Muscle of back (tissue), 13 donors: ENCODE results near the gene FAM114A1. TPM values are rescaled to one million over a fixed set of nuclear protein-coding genes. Genes with fewer than 3 reads are reported as not detected.
A peak's percentile ranks its signal among the peaks of the same experiment; 100 is the strongest.

Experiments used
- DNase-seq, 3 donors: peaks; one replicate each; pipeline versions ENCODE4 v3.0.0 to v3.0.0-alpha.2; 2013
- long read RNA-seq, 9 donors: transcript quantifications; one replicate each; lab custom pipeline, GENCODE V29; 2026
- polyA plus RNA-seq, 10 donors: library from polyadenylated mRNA; unstranded; fragments of 120-200 nt; gene quantifications; one replicate each; pipeline ENCODE4 v1.2.1, GENCODE V29; 2013; ENCODE audit not compliant: insufficient read length in 10 of 10

The FAM114A1 gene
- polyA plus RNA-seq = 10 to 100 TPM; 44.8 to 72.6 (median 60.8) TPM
- long read RNA-seq, donor 1, full-length matches to known transcripts = 5 of 5 reads
- long read RNA-seq, donor 1, partial matches to known transcripts = 0 of 5 reads
- long read RNA-seq, donor 1, other reads (novel, unspliced or antisense) = 0 of 5 reads
- long read RNA-seq, donor 2, full-length matches to known transcripts = 3 of 3 reads
- long read RNA-seq, donor 2, partial matches to known transcripts = 0 of 3 reads
- long read RNA-seq, donor 2, other reads (novel, unspliced or antisense) = 0 of 3 reads
- long read RNA-seq, donor 3 = 0 reads
- long read RNA-seq, donor 4 = 0 reads
- long read RNA-seq, donor 5, partial matches to known transcripts = 5 of 8 reads
- long read RNA-seq, donor 5, other reads (novel, unspliced or antisense) = 0 of 8 reads
- long read RNA-seq, donor 6, partial matches to known transcripts = 58 of 59 reads
- long read RNA-seq, donor 6, other reads (novel, unspliced or antisense) = 0 of 59 reads
- long read RNA-seq, donor 7, partial matches to known transcripts = 46 of 48 reads
- long read RNA-seq, donor 7, other reads (novel, unspliced or antisense) = 0 of 48 reads
- long read RNA-seq, donor 8, partial matches to known transcripts = 0 of 2 reads
- long read RNA-seq, donor 8, other reads (novel, unspliced or antisense) = 0 of 2 reads
- long read RNA-seq, donor 9, full-length matches to known transcripts = 1 of 1 reads
- long read RNA-seq, donor 9, partial matches to known transcripts = 0 of 1 reads
- long read RNA-seq, donor 9, other reads (novel, unspliced or antisense) = 0 of 1 reads

DNA sequence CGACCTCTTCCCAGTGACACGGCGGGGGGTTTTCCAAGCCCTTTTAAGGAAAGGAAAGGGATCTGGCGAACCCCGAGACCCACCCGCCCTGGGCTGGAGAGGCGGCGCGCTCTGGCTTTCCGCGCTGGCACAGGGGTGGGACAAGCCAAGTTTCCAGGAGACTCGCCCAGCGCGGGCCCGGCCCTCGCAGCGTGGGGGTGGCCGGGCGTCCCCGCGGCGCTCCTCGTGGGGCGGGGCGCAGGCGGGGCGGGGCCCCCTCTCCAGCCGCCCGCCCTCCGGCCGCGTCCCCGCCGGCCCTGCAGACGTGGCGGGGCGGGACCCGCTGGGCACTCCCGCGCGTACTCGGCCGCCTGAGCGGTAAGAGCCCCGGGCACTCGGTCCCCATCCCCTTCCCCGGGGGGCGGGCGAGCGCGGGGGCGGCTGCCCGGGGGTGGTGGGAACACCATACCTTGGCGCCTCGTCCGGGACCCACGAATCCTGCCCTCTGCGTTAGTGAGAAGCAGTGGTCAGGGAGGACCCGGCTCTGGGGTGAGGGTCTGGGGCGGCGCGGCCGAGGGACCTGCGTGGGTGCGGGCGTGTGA, at the start of gene FAM114A1:
Gene FAM114A1 (plus strand): TSS at position 329 of the 581 bp plus-strand sequence. CDS start 10,273 bp downstream, outside the sequence.
- peak; percentile 87 to 94 (median 87) for DNase-seq

DNA sequence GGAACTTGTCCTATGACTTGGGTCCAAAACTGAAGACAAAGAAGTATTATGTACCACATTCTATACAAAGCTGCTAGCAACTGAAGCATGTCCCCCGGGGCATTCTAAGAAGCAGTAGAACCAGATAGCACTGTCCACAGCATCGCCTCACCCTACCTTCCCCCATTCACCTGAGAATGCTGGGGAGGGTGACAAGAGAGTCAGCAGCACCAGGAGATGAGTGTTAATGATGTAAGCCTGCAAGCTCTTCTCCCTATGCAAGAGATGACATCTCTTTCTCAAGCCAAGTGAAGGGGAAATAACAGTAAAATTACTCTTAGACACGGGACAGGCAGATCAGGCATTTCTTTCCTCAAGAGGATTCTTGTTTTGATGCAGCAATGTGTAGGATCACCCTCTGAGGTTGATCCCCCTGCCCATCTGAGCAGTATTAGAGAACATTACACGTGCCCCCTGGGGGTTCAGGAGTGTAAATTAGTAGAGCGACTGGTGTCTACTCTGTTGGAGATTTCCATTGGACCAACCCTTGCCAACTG, 49.1 kb upstream of the FAM114A1 start:
- DNase-seq = no peak

DNA sequence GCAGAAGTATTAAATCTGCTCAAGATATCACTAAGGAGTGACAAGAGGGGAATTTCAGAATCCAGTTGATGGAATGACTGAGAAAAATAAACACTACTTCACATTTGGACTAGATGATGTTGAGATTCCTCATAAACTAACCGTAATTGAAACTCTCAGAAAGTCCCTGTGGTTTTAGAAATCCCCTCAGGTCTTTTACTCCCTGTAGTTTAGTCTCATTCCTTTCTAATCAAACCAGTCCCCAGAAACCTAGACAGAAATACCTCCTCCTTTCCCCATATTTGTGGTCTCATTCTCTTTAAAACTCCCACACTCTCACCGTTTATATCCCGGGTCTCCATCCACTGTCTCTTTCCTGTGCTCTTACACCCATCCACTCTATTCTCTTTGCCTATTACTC, 48.0 kb upstream of the FAM114A1 start:
- no peak for DNase-seq

DNA sequence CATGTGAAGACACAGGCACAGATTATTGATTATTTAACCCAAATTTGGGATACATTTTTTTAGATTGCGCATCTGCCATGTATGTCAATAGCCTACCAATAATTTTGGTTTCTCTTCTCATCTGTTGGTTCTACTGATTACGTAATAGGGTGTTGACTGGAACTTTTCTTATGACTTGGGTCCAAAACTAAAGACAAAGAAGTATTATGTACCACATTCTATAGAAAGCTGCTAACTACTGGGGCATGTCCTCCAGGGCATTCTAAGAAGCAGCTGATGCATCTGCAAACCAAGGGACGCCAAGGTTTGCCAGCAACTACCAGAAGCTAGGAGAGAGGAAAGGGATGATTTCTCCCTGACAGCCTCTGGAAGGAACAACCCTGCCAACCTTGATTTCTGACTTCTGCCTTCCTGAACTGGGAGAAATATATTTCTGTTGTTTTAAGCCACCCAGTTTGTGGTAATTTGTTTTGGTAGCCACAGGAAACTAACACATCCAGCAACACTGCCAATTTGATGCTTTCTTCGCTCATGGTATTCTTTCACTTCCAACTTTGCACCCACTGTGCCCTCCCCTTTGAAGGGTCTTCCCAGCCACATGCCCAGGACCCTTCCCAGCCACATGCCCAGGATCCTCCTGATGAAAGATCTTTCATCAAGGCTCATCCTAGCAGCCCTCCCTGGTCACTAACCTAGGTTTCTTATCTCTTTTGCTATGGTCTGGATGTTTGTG, 47.1 kb upstream of the FAM114A1 start:
- no peak for DNase-seq

DNA sequence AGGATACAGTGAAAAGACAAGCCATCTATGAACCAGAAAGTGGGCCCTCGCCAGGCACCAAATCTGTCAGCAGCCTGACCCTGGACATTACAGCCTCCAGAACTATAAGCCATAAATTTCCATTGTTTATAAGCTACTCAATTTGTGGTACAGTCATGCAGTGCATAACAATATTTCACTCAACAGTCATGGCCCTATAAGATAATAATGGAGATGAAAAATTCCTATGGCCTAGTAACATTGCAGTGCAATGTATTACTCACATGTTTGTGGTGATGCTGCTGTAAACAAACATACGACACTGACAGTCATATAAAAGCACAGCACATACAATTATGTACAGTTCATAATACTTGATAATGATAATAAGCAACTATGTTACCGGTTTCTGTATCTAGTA, 45.9 kb upstream of the FAM114A1 start:
- no peak for DNase-seq

DNA sequence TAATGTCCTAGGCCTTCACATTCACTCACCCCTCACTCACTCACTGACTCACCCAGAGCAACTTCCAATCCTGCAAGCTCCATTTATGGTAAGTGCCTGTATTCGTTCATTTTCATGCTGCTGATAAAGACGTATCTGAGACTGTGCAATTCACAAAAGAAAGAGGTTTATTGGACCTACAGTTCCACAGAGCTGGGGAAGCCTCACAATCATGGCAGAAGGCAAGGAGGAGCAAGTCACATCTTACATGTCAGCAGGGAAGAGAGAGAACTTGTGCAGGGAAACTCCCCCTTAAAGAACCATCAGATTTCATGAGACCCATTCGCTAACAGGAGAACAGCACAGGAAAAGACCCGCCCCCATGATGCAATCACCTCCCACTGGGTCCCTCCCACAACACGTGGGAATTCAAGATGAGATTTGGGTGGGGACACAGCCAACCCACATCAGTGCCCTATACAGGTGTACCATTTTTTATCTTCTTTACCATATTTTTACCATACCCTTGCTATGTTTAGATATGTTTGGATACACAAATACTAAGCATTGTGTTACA, 44.8 kb upstream of the FAM114A1 start:
- DNase-seq = no peak

DNA sequence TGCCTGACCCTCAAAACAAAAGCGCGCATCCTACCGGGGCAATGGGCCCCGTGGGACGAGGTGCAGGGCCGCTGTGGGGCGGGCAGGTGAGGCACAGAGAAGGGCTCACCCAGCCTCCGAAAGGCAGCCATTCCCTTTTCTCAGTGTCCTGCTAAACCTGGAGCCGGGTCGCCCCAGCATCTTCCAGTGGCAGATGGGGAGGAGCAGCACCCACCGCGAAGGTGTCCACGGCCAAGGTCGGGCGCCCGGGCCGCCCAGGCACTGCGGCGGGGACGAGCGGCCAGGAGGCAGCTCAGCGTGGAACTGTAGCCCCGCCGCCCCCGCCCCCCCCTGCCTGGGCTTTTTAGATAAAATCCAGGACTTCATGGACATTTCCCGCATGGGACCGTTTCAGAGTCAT, 43.8 kb upstream of the FAM114A1 start:
- DNase-seq = no peak

DNA sequence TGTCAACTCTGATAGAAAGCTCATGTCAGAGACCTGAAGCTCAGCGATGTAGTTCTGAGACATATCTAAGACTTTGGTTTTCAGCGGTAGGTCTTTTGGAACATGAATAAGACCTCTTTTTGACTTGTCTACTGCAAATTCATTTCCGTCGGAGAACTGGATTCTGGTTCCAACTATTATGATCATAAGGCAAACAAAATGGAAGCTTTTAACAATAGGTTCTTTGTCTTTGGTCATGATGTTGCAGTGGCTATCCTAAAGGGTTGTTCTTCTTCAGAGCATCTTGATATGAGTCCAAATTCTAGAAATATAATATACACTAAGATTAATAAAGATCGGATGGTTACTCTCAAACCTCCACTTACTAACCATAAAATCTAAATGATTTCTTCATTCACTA, 38.4 kb upstream of the FAM114A1 start:
- no peak for DNase-seq

DNA sequence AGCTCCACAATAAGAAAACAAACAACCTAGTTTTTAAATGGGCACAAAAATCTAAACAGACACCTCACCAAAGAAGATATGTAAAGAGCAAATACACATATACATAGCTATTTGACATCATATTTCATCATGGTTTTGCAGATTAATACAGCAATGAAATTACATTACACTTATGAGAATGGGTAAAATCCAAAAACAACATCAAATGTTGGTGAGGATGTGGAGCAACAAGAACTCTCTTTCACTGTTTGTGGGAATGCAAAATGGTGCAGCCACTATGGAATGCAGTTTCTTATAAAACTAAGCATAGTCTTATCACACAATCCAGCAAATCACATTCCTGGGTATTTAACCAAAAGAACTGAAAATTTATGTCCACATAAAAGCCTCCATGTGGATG, 36.0 kb upstream of the FAM114A1 start:
- DNase-seq = no peak

DNA sequence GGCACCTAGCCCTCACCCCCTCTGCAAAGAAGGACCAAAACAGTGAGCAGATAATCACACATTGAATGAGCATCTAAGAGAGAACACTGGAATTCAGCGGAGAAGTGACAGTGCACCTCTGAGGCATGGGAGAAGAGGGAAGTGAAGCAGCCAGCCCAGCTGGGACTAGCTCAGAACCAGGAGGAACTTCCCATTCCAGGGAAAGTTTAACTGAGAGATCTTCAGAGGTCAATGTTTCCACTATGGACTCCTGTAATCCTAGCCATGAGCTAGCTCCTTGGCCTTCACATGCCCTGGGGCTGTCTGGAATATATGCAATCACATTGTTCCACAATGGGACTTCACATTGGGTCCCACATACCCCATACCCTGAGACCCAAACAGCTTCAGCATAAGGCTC, 35.4 kb upstream of the FAM114A1 start:
- no peak for DNase-seq

DNA sequence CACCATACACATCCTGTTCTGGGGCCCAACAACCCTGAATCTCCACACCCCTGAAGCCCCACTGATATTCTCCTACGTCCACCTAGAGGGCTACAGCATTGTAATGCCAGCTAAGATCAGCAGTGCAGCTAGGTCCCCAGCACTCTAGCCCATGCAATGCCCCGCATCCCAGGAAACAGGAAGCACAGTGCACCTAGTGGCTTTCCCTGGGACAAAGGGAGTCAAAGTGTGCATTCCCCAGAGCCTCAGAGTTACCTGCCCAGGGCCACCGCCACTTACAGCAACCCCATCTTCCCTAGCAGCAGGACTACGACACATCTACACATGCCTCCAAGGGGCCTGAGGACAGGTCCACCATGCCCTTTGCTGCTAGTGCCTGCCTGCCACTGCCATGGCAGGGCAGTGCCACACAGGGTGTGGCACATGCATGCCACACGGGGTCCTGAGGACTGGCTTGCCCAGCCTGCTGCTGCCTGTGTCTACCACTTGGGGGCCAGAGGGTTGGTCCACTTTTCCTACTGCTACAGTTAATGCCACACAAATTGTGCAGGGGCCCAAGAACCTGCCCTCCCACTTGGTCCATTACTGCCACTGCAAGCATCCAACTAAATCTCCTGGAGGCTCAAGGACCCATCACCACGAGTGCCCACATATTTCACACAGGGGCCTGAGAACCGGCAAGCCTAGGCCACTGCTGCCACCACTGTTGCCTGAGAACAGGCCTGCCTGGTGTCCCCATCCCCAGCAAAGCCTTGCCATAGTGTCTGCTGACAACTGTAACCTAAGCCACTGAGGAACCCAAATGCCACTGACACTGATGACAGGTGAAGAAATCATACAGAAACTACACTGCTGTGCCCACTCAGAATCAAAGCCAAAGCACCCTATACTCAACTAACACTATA, 34.7 kb upstream of the FAM114A1 start:
- no peak for DNase-seq

DNA sequence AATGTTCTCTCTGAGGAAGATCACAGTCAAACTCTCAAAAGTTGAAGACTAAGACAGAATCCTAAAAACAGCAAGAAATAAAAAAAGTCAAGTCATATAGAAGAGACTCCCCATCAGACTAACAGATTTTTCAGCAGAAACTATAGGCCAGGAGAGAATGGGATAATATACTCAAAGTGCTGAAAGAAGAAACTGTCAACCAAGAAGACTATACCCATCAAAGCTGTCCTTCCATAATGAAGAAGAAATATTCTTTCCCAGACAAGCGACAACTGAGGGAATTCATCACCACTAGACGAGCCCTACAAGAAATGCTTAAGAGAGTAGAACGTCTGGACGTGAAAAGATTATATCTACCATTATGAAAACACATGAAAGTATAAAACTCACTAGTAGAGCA, 33.0 kb upstream of the FAM114A1 start:
- no peak for DNase-seq

DNA sequence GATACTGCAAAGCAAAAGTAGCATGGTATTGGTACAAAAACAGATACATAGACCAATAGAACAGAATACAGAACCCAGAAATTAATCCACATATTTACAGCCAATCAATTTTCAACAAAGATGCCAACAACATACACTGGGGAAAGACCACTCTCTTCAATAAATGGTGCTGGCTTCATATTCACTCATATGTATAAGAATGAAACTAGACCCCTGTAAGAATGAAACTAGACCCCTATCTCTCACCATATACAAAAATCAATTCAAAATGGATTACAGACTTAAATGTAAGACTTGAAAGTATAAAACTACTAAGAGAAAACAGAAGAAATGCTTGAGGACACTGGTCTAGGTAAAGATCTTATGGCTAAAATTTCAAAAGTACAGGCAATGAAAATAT, 30.3 kb upstream of the FAM114A1 start:
- no peak for DNase-seq

DNA sequence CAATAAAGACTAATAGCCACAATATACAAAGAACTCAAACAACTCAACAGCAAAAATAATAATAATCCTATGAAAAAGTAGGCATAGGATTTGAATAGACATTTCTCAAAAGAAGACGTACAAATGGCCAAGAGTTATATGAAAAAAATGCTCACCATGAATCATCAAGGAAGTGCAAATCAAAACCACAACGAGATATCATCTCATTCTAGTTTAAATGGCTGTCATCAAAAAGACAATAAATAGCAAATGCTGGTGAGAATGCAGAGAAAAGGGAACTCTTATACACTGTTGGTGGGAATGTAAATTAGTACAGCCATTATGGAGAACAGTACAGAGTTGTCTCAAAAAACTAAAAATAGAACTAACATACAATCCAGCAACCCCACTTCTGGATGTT, 29.8 kb upstream of the FAM114A1 start:
- peak in 1 of 3 donors; percentile 45 for DNase-seq

DNA sequence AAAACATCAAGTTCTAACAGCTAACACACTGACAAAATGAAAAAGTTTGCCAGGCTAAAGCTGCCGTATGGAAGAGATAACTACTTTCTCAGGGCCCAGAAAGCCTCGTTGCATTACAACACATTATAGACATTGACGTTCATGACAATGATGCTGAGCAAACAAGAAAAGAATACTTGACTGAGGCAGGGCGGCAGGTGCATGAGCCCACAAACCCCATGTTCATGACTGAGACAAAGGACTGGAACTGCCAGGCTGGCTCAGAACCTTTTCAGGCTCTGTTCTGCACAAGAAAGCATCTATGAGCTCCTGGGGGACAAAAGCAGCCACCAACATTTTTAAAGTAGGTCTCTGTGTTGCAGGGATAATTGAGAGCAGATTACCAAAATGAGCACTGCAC, 24.6 kb upstream of the FAM114A1 start:
- no peak for DNase-seq

DNA sequence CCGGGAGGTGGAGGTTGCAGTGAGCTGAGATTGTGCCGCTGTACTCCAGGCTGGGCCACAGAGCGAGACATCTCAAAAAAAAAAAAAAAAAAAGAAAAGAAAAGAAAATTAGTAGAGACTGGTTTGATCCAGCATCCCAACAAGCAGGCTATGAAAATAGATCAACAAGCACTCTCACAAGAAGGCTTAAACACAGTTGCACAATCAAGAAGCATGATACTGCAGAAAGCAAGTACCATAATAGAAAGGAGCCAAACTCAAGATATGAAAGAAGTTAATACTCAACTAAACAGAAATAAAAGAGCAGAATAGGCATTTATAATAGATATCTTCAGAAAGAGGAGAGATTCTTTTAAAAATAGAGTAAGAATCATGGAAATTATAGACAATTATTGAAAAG, 21.6 kb upstream of the FAM114A1 start:
- DNase-seq = no peak

DNA sequence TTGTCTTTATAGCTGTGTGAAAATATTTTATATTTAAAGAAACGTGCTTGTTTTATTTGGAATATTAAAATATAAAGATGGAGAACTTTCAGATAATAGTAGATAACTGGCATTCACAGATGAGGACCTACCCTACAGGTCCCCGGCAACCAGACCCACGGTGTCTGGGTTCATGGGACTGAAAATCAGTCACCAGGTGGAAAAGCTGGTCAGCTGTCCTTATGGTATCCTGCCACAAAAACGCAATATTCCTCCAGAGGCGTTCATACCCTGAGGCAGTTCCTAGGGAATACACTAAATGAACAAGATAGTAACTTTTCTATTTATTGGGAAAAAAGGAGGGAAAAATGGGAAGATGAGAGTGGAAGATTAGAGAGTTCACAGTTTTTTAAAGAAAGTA, 12.1 kb upstream of the FAM114A1 start:
- DNase-seq = no peak

DNA sequence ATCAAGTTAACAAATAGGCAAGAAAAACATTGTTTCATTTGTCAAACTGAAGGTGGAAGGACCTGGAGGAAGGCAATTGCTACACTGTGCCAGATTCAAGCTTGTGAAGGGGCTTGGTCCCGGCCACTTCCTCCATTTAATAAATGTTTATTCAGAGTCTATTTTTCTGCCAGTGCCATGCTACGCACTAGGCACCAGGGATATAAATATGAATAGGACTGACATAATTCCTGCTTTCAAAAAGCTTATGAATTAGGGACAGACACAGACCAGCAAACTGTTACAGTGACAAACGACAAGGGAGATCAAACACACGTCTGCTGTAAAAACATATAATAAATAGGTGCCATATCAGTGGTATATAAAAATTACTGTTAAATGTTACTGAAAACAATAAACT, 11.6 kb upstream of the FAM114A1 start:
- peak in 1 of 3 donors; percentile 7 for DNase-seq

DNA sequence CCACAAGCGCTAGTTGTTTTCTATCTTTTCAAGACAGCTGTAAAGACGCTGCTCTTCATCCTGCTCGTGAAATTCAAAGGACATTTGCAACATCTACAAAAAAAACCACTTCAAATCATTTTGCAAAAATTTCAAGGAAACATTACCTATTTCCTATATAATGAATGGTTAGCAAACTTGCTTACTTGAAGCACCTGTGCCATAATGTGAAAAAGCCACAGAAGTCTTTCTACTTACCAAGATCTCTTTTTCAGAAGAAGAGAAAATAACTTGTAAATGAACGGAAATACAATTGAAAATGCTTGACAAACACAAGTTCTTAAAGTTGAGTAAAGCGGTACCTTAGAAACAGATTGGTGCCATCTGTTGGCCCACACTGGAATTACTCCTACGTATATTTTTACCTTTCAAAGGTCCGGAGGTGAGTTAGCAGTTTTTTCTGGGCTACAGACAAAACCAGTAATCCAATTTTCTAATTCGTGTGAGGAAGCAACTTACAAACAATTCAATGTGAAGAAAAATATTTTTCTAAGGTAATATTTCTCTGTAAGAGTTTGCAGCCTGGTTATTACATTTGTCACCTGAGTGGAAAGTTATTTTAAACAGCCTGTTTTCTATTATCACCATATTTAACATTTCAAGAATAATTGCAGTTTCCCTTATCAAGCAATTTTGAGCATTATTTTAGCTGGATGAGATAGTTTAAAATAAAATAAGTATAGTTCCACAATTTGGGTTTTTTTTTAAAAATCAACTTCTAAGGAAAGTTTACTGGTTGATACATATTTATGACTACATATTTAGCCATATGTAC, 10.9 kb upstream of the FAM114A1 start, which contains the start of gene TLR6:
Gene TLR6 (minus strand): TSS at position 294 of the 814 bp plus-strand sequence. CDS start 27,344 bp downstream, outside the sequence.
- DNase-seq = peak in 1 of 3 donors; percentile 69
